Measurements from ENCODE around the gene ZNF516.

The ZNF516 gene

DNA sequence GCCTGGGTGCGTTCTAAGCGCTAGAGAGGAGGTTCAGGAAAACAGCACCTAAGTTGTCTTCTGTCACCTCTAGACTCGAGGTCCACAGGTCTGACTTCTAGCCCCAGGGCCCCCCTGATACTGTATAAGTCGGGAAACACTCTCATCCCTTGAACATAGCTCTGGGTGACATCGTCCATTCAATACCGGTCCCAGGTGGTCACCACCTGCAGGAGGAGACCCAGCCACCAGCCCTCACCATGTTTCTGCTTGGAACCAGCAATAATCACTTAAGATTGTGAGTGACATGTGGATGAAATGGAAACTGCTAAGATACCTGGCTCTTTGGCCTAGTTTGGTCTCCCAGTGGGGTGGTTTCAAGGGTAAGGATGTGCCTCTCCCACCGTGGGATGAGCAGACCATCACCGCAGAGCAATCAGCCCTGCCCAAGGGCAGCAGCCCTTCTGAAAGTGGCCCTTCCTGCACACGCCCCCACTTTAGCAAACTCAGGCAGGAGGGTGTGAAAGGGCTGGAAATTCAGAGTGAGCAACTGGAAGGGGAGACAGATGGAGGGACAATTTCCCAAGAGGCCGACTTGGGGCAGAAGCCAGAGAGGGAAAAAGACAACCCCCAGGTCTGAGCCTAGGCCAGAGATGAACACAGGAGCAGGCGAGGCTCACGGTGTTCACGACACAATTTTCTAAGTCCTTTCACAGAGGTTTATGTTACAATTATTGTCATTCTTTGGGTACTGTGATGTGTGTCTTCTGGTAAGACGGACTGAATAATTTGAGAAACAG, 95.2 kb downstream of the ZNF516 start:
- no peak for DNase-seq
- Histone ChIP-seq H3K36me3 (ENCODE audit: control insufficient read depth, insufficient read depth, low read length) (no peaks in the 10 kb centered on the region), H3K4me1 (ENCODE audit: control insufficient read depth, insufficient read depth, low read length, poor library complexity, severe bottlenecking) (no peaks in the 10 kb centered on the region), H3K4me3 (ENCODE audit: insufficient read depth, low read depth, low read length, poor library complexity, severe bottlenecking) (no peak overlapping the region), H3K9me3 (ENCODE audit: control insufficient read depth, low read length) (no peaks in the 10 kb centered on the region), H3K27ac (ENCODE audit: insufficient read depth, low read length, poor library complexity, severe bottlenecking) (no peak overlapping the region), H3K27me3 (replicated peaks; ENCODE audit: control insufficient read depth, insufficient read depth, low read length, poor library complexity, severe bottlenecking) (no peaks in the 10 kb centered on the region)

DNA sequence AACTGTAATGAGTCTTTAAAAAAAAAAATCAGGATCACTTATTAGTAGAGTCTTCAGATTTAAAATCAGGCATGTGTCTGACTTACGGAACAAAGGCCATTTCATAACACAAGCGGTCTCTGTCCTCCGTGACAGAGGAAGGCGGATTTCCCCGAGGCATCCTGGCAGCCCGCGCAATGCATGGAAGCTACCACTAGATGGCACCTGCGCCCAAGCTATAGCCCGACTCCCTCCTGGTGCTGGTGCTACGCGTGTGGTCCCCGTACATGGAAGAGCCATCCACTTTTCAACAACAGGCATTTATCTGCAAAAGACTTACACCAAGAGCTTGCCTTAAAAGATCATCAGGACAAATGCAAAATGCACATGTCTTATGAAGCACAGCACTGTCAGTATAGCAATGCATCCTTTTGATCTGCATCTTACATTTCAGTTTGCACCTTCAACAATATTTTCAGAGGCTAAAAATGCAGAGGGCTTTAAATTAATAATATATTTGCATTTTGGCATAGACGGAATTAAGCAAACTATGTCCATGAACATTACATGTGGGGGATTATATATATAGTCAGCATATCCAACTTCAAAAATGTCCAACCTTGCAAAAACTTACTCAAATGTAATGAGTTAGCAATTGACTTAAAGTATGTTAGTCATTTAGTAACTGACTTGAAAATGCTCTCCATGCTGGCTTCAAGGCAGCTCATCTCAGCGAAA, 96.0 kb downstream of the ZNF516 start:
- Histone ChIP-seq H3K9me3 (ENCODE audit: control insufficient read depth, low read length) (no peaks in the 10 kb centered on the region), H3K27ac (ENCODE audit: insufficient read depth, low read length, poor library complexity, severe bottlenecking) (no peak overlapping the region), H3K4me1 (ENCODE audit: control insufficient read depth, insufficient read depth, low read length, poor library complexity, severe bottlenecking) (no peaks in the 10 kb centered on the region), H3K36me3 (ENCODE audit: control insufficient read depth, insufficient read depth, low read length) (no peaks in the 10 kb centered on the region), H3K4me3 (ENCODE audit: insufficient read depth, low read depth, low read length, poor library complexity, severe bottlenecking) (no peak overlapping the region), H3K27me3 (replicated peaks; ENCODE audit: control insufficient read depth, insufficient read depth, low read length, poor library complexity, severe bottlenecking) (no peaks in the 10 kb centered on the region)
- DNase-seq, result peak; percentile 23 to 54 (median 44)

DNA sequence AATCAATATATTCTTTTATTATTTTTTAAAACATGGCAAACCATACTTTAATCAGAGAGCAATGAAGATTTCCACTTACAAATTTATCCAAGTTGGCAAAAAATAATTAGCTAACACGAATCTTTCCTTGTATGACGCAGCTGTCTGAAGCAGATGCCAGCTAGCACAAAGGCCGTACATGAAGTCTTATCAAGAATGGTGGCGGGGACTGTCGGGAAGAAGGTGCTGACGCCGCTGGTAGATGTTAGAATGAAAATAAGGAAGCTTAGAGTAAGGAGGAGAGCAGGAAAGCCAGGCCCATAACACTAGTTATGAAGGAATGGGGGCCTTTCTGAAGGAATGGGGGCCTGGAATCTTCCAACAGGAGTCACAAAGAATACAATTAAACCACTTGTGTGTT, 96.7 kb downstream of the ZNF516 start:
- Histone ChIP-seq H3K9me3 (ENCODE audit: control insufficient read depth, low read length) (no peaks in the 10 kb centered on the region), H3K4me3 (ENCODE audit: insufficient read depth, low read depth, low read length, poor library complexity, severe bottlenecking) (no peak overlapping the region), H3K27me3 (replicated peaks; ENCODE audit: control insufficient read depth, insufficient read depth, low read length, poor library complexity, severe bottlenecking) (no peaks in the 10 kb centered on the region), H3K36me3 (ENCODE audit: control insufficient read depth, insufficient read depth, low read length) (no peaks in the 10 kb centered on the region), H3K27ac (ENCODE audit: insufficient read depth, low read length, poor library complexity, severe bottlenecking) (no peak overlapping the region), H3K4me1 (ENCODE audit: control insufficient read depth, insufficient read depth, low read length, poor library complexity, severe bottlenecking) (no peaks in the 10 kb centered on the region)
- DNase-seq, result no peak

DNA sequence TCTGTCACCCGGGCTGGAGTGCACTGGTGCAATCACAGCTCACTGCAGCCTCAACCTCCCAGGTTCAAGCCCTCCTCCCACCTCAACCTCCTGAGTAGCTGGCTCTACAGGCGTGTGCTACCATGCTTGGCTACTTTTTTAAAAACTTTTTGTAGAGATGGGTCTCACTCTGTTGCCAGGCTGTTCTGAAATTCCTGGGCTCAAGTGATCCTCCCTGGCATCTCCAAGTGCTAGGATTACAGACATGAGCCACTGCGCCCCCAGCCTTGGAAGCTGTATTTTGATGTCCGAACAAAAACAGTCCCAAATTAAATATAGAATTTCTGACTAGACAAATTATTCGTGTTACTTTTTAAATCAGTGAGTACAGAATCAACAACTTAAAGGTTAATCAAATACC, 97.4 kb downstream of the ZNF516 start:
- no peaks in the 10 kb centered on the region for H3K27me3 ChIP-seq (replicated peaks; ENCODE audit: control insufficient read depth, insufficient read depth, low read length, poor library complexity, severe bottlenecking)
- no peaks in the 10 kb centered on the region for H3K9me3 ChIP-seq (ENCODE audit: control insufficient read depth, low read length)
- no peak overlapping the region for H3K27ac ChIP-seq (ENCODE audit: insufficient read depth, low read length, poor library complexity, severe bottlenecking)
- DNase-seq, result no peak
- no peaks in the 10 kb centered on the region for H3K36me3 ChIP-seq (ENCODE audit: control insufficient read depth, insufficient read depth, low read length)
- H3K4me1 ChIP-seq (ENCODE audit: control insufficient read depth, insufficient read depth, low read length, poor library complexity, severe bottlenecking), result no peaks in the 10 kb centered on the region
- no peak overlapping the region for H3K4me3 ChIP-seq (ENCODE audit: insufficient read depth, low read depth, low read length, poor library complexity, severe bottlenecking)

DNA sequence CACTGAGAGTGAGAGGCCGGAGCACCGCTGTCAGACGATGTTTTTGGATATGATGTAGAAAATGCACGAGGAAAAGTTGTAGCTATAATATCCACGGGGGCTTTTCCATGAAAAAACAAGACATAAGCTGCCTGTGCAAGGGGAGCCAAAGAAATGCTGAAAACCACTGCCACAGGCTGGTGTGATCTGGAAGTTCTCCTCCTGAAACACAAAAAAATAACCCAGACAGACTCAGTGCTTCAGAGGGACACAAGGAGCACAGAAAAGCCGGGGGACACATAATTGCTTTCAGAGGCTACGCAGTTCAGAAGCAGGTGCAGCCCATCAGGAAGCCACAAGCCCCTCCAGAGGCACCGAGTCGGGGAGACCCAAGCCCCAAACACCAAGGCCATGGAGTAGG, 98.2 kb downstream of the ZNF516 start:
- no peaks in the 10 kb centered on the region for H3K4me1 ChIP-seq (ENCODE audit: control insufficient read depth, insufficient read depth, low read length, poor library complexity, severe bottlenecking)
- H3K27ac ChIP-seq (ENCODE audit: insufficient read depth, low read length, poor library complexity, severe bottlenecking), result no peak overlapping the region
- no peaks in the 10 kb centered on the region for H3K9me3 ChIP-seq (ENCODE audit: control insufficient read depth, low read length)
- H3K27me3 ChIP-seq (replicated peaks; ENCODE audit: control insufficient read depth, insufficient read depth, low read length, poor library complexity, severe bottlenecking), result no peaks in the 10 kb centered on the region
- H3K4me3 ChIP-seq (ENCODE audit: insufficient read depth, low read depth, low read length, poor library complexity, severe bottlenecking), result no peak overlapping the region
- no peak for DNase-seq
- no peaks in the 10 kb centered on the region for H3K36me3 ChIP-seq (ENCODE audit: control insufficient read depth, insufficient read depth, low read length)

DNA sequence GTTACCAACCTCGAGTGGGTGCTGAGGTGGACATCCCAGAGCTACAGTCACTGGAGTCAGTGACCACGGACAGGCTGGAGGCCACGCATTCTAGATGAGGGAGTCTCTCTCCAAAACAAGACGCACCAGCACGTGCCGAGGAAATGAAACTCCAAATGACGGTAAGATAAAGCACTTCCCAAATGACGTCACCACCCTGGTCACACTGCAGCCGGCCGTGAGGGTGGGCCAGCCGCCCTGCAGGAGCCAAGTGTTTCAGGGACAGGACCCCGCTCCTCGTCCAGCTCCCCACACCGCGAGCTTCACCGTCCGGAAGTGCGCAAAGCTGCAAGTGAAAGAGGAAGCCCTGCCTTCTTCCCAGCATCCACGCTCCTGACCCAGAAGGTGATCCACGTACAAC, 99.4 kb downstream of the ZNF516 start:
- Histone ChIP-seq H3K27me3 (replicated peaks; ENCODE audit: control insufficient read depth, insufficient read depth, low read length, poor library complexity, severe bottlenecking) (no peaks in the 10 kb centered on the region), H3K27ac (ENCODE audit: insufficient read depth, low read length, poor library complexity, severe bottlenecking) (no peak overlapping the region), H3K9me3 (ENCODE audit: control insufficient read depth, low read length) (no peaks in the 10 kb centered on the region), H3K36me3 (ENCODE audit: control insufficient read depth, insufficient read depth, low read length) (no peaks in the 10 kb centered on the region), H3K4me1 (ENCODE audit: control insufficient read depth, insufficient read depth, low read length, poor library complexity, severe bottlenecking) (no peaks in the 10 kb centered on the region), H3K4me3 (ENCODE audit: insufficient read depth, low read depth, low read length, poor library complexity, severe bottlenecking) (no peak overlapping the region)
- no peak for DNase-seq

DNA sequence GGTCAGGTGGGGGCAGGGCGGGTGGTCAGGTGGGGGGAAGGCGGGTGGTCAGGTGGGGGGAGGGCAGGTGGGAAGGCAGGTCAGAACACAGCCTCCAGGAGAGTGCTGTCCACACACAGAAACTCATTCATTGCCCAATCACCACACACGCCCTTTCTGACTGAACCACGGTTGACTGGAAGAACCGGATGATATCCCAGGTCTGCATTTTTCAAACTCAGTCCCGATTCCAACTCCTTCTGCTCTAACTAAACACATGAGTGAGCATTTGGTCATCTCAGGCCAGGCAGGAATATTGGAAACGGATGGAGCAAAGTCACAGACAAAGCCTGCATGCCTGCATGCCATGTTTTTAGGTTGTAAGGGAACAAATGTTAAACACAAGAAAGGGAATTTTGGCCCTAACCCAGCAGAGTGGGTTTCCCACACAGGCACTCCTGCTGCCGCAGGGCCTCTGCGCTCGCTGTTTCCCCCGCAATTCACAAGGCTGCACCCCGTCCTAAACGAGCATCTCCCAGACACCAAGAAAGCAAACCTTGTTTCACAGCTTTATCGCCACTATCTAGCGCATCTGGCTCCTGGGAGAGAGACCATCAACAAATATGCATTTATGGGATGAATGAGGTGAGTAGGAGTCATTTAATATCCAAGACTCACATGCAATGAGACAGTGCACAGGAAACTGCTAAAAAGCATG, 100.1 kb downstream of the ZNF516 start:
- Histone ChIP-seq H3K9me3 (ENCODE audit: control insufficient read depth, low read length) (no peaks in the 10 kb centered on the region), H3K27me3 (replicated peaks; ENCODE audit: control insufficient read depth, insufficient read depth, low read length, poor library complexity, severe bottlenecking) (no peaks in the 10 kb centered on the region), H3K27ac (ENCODE audit: insufficient read depth, low read length, poor library complexity, severe bottlenecking) (no peak overlapping the region), H3K36me3 (ENCODE audit: control insufficient read depth, insufficient read depth, low read length) (no peaks in the 10 kb centered on the region), H3K4me3 (ENCODE audit: insufficient read depth, low read depth, low read length, poor library complexity, severe bottlenecking) (no peak overlapping the region), H3K4me1 (ENCODE audit: control insufficient read depth, insufficient read depth, low read length, poor library complexity, severe bottlenecking) (no peaks in the 10 kb centered on the region)
- no peak for DNase-seq

DNA sequence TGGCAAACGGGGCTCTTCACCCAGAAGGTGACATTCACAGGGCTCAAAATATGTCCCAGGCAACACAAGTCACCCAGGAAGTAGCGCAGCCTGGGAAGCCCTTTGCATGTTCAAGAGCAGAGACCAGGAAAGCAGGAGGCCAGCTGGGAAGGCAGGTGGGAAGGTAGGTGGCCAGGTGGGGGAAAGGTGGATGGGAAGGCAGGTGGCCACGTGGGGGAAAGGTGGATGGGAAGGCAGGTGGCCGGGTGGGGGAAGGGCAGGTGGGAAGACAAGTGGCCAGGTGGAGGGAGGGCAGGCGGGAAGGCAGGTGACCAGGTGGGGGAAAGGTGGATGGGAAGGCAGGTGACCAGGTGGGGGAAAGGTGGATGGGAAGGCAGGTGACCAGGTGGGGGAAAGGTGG, 102.7 kb downstream of the ZNF516 start:
- DNase-seq, result no peak
- H3K36me3 ChIP-seq (ENCODE audit: control insufficient read depth, insufficient read depth, low read length), result no peaks in the 10 kb centered on the region
- H3K27ac ChIP-seq (ENCODE audit: insufficient read depth, low read length, poor library complexity, severe bottlenecking), result no peak overlapping the region
- H3K9me3 ChIP-seq (ENCODE audit: control insufficient read depth, low read length), result no peaks in the 10 kb centered on the region
- H3K27me3 ChIP-seq (replicated peaks; ENCODE audit: control insufficient read depth, insufficient read depth, low read length, poor library complexity, severe bottlenecking), result no peaks in the 10 kb centered on the region
- H3K4me1 ChIP-seq (ENCODE audit: control insufficient read depth, insufficient read depth, low read length, poor library complexity, severe bottlenecking), result no peaks in the 10 kb centered on the region
- H3K4me3 ChIP-seq (ENCODE audit: insufficient read depth, low read depth, low read length, poor library complexity, severe bottlenecking), result no peak overlapping the region

DNA sequence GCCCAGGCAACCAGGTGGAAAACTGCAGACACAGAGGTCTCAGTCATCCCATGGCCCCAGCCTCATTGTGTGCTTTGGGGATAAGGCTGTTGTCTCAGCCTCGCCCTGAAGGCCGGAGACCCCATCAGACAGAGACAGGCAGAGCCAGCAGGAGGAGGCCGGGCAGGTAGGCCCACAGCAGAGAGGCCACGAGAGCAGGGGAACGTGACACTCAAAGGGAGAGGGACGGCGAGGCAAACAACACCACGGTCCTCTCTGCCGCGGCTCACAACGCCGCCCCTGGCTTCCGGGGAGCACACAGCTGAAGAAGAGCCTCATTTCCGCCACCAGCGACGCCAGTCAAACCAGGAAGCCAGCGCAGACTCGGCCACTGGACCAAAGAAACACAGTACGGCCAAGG, 103.3 kb downstream of the ZNF516 start:
- H3K27ac ChIP-seq (ENCODE audit: insufficient read depth, low read length, poor library complexity, severe bottlenecking), result no peak overlapping the region

DNA sequence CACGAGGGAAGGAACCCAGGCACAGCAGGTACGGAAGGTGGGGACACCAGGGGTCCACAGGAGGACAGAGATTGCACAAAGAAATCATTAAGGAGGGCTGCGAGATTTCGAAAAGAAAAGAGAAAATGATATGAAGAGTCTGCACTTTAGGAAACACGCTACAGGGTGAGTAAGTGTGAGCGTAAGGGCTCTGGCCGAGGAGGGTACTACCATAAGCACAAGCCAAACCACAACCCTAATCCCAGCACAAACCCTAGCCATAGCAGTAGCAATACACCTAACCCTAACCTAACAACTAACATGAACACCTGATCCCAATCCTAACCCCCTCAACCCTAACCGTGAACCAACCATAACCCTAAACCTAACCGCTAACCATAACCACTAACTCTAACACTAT, 104.0 kb downstream of the ZNF516 start:
- H3K27me3 ChIP-seq (replicated peaks; ENCODE audit: control insufficient read depth, insufficient read depth, low read length, poor library complexity, severe bottlenecking), result no peaks in the 10 kb centered on the region
- H3K36me3 ChIP-seq (ENCODE audit: control insufficient read depth, insufficient read depth, low read length), result no peaks in the 10 kb centered on the region
- no peak for DNase-seq
- no peak overlapping the region for H3K27ac ChIP-seq (ENCODE audit: insufficient read depth, low read length, poor library complexity, severe bottlenecking)
- no peaks in the 10 kb centered on the region for H3K9me3 ChIP-seq (ENCODE audit: control insufficient read depth, low read length)
- peaks cover 5% of the 10 kb centered on the region for H3K4me1 ChIP-seq (ENCODE audit: control insufficient read depth, insufficient read depth, low read length, poor library complexity, severe bottlenecking)
- H3K4me3 ChIP-seq (ENCODE audit: insufficient read depth, low read depth, low read length, poor library complexity, severe bottlenecking), result no peak overlapping the region

More for the DNA sequence above, 103.3 kb downstream of the ZNF516 start:
- no peaks in the 10 kb centered on the region for H3K27me3 ChIP-seq (replicated peaks; ENCODE audit: control insufficient read depth, insufficient read depth, low read length, poor library complexity, severe bottlenecking)
- H3K4me3 ChIP-seq (ENCODE audit: insufficient read depth, low read depth, low read length, poor library complexity, severe bottlenecking), result no peak overlapping the region
- peaks cover 3% of the 10 kb centered on the region for H3K4me1 ChIP-seq (ENCODE audit: control insufficient read depth, insufficient read depth, low read length, poor library complexity, severe bottlenecking)
- no peaks in the 10 kb centered on the region for H3K9me3 ChIP-seq (ENCODE audit: control insufficient read depth, low read length)
- no peaks in the 10 kb centered on the region for H3K36me3 ChIP-seq (ENCODE audit: control insufficient read depth, insufficient read depth, low read length)
- no peak for DNase-seq
